ENCODE measurements around the gene ZZZ3. TPM values are rescaled to one million over a fixed set of nuclear protein-coding genes. Genes with fewer than 3 reads are reported as not detected.

ZZZ3 gene
- total RNA-seq, 1 donor = 77.1 TPM

DNA sequence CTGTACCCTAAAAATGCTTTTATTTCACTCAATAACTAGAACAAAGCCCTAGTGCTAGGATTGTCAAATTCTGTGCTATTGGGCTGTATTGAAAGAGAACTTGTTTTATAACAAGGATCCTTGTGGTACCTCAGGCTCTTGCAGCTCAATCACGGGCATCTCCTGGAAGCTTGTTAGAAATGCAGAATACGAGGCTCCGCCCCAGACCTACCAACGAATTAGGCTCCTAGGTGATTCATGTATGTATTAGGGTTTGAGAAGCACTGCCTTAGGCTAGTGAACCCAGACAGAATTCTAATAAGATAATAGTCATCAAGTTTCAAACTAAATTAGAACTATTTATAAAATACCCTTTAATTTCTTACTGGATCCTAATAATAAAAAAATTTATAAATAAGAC, 45.6 kb downstream of the ZZZ3 start:
- Histone ChIP-seq H3K27ac (ENCODE audit: low read depth, low read length) (no peak overlapping the region), H3K79me2 (ENCODE audit: insufficient read depth, low read length) (peaks cover 52% of the 10 kb centered on the region), H3K36me3 (ENCODE audit: insufficient read depth, low read length) (peaks cover 20% of the 10 kb centered on the region)

More for the DNA sequence above, 45.6 kb downstream of the ZZZ3 start:
- Histone ChIP-seq H3K4me1 (ENCODE audit: insufficient read depth, low read length) (peaks cover 11% of the 10 kb centered on the region), H3K9me3 (ENCODE audit: low read depth, low read length) (no peaks in the 10 kb centered on the region), H3K4me2 (ENCODE audit: insufficient read depth, low read length) (no peak overlapping the region), H2AFZ (ENCODE audit: low read length) (no peak overlapping the region), H3K4me3 (ENCODE audit: insufficient read depth, low read length) (no peak overlapping the region), H3K27me3 (ENCODE audit: insufficient read depth, low read length) (no peaks in the 10 kb centered on the region), H4K20me1 (ENCODE audit: insufficient read depth, low read length) (no peaks in the 10 kb centered on the region)
- no peak for DNase-seq (ENCODE audit: insufficient read length, low spot score, missing footprints)
- TF ChIP-seq, protein P1, sequence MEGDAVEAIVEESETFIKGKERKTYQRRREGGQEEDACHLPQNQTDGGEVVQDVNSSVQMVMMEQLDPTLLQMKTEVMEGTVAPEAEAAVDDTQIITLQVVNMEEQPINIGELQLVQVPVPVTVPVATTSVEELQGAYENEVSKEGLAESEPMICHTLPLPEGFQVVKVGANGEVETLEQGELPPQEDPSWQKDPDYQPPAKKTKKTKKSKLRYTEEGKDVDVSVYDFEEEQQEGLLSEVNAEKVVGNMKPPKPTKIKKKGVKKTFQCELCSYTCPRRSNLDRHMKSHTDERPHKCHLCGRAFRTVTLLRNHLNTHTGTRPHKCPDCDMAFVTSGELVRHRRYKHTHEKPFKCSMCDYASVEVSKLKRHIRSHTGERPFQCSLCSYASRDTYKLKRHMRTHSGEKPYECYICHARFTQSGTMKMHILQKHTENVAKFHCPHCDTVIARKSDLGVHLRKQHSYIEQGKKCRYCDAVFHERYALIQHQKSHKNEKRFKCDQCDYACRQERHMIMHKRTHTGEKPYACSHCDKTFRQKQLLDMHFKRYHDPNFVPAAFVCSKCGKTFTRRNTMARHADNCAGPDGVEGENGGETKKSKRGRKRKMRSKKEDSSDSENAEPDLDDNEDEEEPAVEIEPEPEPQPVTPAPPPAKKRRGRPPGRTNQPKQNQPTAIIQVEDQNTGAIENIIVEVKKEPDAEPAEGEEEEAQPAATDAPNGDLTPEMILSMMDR (IDR thresholded peaks at IDR 0.05; ENCODE audit: extremely low read depth, low read depth, low read length) = no peak

Small RNA genes lying within 50 kb of the gene (small RNA-seq; reads per million reads assigned to genes)
- not detected for gene RN7SL370P

Other genes starting within 250 kb of the ZZZ3 start
- gene USP33, start 77.2 kb upstream of the ZZZ3 start, total RNA-seq = 89.8 and 101 TPM in 2 replicates
- 13.8 and 15.9 TPM in 2 replicates for gene MIGA1, start 97.0 kb upstream of the ZZZ3 start, total RNA-seq
- 6.9 and 7.7 TPM in 2 replicates for gene NEXN, start 206.0 kb upstream of the ZZZ3 start, total RNA-seq